GM19193 (cell line): ENCODE data around the gene NFIB.

Source experiments
- POLR2A ChIP-seq: IDR thresholded peaks from 4 replicates; pipeline ENCODE4 v1.6.1; 2011; ENCODE audit not compliant: insufficient read depth, insufficient read length; ENCODE audit errors: extremely low read depth

The NFIB gene

GRCh38 chr9:14306672-14307660 lies 7.0 kb downstream of the NFIB start:
- TF ChIP-seq POLR2A: no peak

DNA sequence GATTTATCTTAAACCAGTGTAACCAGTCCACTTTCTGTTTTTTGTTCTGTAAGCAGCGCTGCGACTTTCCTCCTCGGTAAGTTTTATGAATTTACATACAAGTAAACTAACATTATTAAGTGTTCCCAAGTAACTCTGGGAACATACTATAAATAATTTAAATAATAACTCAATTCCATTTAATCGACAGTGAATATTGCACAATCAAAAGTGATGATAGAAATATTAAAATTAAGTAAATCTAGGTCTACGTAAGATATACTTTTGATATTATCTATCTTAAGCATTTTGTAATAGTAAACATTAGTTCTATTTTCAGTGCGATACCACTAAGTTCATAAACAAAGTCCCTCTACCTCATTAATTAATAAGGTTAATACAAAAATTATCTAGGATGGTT lies 7.8 kb downstream of the NFIB start:
- no peak for TF ChIP-seq POLR2A

GRCh38 chr9:14304259-14304658 lies 9.7 kb downstream of the NFIB start:
- TF ChIP-seq POLR2A: no peak

DNA sequence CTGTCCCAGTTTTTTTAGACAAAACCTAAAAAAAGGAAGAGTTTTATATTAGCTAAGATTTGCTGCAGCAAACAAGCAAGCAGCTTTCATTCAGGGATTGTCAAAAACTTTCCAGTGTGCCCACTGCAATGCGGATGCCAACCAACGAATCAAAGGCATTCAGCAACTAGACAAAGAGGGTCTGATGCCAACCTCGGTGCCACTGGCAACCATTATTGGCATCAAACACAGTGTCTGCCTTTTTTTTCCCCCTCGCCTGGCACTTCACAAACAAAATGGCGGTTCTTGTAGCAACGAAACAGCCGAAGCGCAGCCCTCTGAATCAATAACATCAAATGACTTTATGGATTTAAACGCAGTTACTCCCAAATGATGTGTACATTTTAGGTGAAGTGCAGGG lies 10.4 kb downstream of the NFIB start:
- TF ChIP-seq POLR2A: no peak

- TF ChIP-seq POLR2A: no peak
Measured at GRCh38 chr9:14303100-14303499, 10.8 kb downstream of the NFIB start.

DNA sequence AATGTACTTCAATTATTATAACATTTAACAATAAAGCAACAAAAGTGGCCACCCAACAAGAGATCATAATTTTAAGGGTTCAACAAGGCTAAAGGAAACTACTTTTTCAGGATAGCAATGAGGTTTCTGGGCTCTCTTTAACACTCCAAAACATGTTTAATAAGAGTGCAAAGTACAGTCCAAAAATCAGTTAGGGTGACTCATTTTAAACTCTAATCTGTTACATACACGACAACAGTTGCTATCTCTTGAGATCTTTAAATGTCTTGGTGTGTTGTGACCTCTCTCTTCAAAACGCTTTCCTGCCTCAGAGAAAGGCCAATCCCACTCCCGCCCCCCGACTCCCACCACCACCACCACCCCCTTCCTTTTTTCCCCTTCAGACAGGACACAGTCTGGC lies 11.5 kb downstream of the NFIB start:
- TF ChIP-seq POLR2A: no peak

DNA sequence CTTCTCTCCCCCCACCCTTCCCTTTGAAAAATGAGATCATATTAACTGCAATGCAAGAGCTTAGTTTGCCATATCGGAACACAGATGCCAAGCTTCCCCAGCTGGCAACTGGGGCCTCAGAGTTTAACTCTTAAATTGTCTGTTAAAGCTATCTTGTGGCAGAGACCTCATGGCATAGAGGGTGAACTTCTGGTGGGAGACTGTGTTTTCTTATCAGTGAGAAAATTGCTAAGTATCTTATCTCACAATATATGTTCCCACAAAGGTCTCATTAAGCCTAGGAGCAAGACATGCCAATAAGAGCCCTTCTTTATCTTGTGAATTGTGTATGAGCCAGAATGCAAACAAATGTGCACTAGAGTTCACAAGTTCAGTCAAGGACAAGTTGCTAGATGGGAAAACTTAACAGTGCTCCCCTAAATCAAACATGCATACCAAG lies 12.3 kb downstream of the NFIB start:
- TF ChIP-seq POLR2A: no peak

DNA sequence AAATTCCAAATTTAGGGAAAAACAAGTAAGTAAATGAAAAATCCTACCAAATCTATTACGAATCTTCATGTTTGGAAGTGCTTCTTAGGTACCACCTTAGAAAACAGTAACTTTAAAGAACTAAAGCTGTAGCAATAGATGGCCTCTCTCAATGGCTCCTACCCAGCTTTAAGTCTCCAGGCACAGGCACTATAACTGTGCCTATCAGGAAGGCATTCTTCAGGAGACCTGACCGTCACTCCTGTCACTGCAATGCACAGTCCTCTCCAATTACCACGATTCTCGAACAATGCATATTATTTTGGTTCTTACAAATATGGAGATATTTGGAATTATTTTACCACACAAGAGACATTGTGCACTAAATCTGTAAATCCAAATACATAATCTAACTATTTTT lies 12.9 kb downstream of the NFIB start:
- no peak for TF ChIP-seq POLR2A

GRCh38 chr9:14300588-14300987 lies 13.4 kb downstream of the NFIB start:
- TF ChIP-seq POLR2A: no peak

DNA sequence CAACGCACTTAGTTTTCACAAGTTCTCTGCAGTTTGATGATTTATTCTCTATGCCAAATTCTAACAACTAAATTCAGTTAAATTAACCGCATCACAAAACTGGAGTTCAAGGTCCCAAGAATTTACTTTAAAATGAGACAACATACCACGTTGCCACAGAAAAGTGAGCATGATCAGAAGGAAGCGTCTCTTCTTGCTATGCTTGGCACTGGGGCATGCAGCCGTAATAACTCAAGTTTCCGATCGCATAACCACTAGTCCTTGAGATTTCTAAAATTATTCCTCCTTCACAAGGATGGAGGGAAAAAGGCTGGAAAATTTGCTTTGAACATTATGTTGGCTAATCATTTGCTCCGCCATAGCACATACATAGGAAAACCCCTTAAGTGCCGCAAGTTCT lies 13.9 kb downstream of the NFIB start:
- TF ChIP-seq POLR2A: no peak

DNA sequence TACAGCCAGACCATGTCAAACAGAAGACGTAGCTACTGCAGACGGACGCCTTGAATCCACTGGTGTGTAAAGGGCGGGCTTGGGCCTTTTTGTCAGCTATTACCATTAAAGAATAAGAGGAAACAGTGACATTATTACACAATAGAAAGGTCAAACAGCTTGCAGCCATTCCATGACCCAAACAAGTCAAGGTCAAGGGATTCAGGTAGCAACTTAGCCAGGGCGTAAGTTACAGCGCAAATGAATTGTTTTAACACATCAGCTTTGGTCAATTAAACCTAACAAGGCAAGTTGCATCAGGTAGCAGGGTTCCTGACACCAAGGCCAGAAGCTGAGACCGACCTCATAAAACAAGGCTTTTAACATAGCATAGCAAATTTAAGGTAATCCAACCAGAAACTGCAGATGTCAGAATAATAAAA lies 15.3 kb downstream of the NFIB start:
- no peak for TF ChIP-seq POLR2A

GRCh38 chr9:14296495-14297113 lies 17.3 kb downstream of the NFIB start:
- TF ChIP-seq POLR2A: no peak

- no peak for TF ChIP-seq POLR2A
Measured at GRCh38 chr9:14294659-14295058, 19.3 kb downstream of the NFIB start.

DNA sequence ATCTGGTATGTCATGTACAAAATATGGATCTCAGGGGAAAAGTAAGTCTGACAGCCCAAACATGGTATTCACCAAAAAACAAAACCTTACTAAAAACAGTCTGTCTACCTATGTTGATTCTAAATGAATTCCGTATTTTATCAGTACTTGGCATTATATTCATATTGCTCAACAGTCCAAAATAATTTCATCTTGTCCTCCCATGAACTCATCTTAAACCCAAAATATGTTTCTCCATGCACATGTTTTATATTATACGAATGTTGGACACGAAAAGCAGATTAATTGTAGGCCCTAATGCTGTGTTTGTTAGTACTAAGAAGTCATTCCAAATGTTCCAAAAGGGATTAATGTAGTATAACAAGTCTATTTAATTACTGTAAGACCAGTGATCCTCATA lies 20.1 kb downstream of the NFIB start:
- TF ChIP-seq POLR2A: no peak

- no peak for TF ChIP-seq POLR2A
Measured at GRCh38 chr9:14292181-14292739, 21.7 kb downstream of the NFIB start.

DNA sequence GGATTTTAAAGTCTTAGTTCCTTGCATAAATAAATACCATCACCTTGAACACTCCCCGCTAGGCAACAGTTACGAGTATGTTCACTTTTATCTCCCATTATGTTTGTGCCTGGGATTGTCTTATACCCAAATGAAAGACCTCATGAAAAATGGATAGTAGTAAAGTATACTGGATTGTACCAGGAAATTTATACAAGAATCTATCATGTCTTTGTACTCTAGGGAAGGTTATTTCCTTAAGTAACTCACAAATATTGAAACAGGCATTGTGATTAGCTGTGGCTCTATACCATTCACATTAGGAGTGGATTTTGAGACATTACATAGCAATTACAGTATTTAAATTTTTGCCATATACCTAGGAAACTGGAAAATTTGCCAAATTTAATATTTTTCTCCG lies 24.0 kb downstream of the NFIB start:
- TF ChIP-seq POLR2A: no peak
